Aorta (tissue), 5 donors: ENCODE measurements around the gene CUL9. TPM values are rescaled to one million over a fixed set of nuclear protein-coding genes. Genes with fewer than 3 reads are reported as not detected.

Experiments
- ATAC-seq: fragments of 200-7000 bp; cut with Tn5 transposase; one replicate; pipeline ENCODE4 v1.9.1; 2022; ENCODE audit warnings: moderate library complexity; ENCODE audit not compliant: low FRiP score
- DNase-seq, 2 donors: peaks; one replicate each; pipeline ENCODE4 v3.0.0-alpha.2; 2020
- H3K27ac ChIP-seq, 2 donors: one replicate each; pipeline ENCODE4 v1.5.1; 2013; ENCODE audit warnings: low read length in 2 of 2, mild to moderate bottlenecking in 2 of 2, moderate library complexity in 2 of 2, control low read depth in 1 of 2, inconsistent platforms in 1 of 2, low read depth in 1 of 2
- H3K27me3 ChIP-seq, 2 donors: one replicate each; pipeline ENCODE4 v1.6.1; 2013; ENCODE audit warnings: control low read depth in 1 of 2, low read length in 1 of 2, mild to moderate bottlenecking in 1 of 2, moderate library complexity in 1 of 2; ENCODE audit not compliant: insufficient read depth in 2 of 2, control insufficient read depth in 1 of 2
- H3K36me3 ChIP-seq, 2 donors: one replicate each; pipeline ENCODE4 v1.6.1; 2013; ENCODE audit warnings: control low read depth in 1 of 2, low read length in 1 of 2, mild to moderate bottlenecking in 1 of 2; ENCODE audit not compliant: insufficient read depth in 2 of 2, control insufficient read depth in 1 of 2
- H3K4me1 ChIP-seq, 2 donors: one replicate each; pipeline ENCODE4 v1.6.1; 2013; ENCODE audit warnings: low read length in 2 of 2, control low read depth in 1 of 2, mild to moderate bottlenecking in 1 of 2, moderate library complexity in 1 of 2; ENCODE audit not compliant: insufficient read depth in 2 of 2, control insufficient read depth in 1 of 2
- H3K4me3 ChIP-seq, 2 donors: one replicate each; pipeline ENCODE4 v1.5.1; 2013; ENCODE audit warnings: low read length in 2 of 2, control low read depth in 1 of 2, mild to moderate bottlenecking in 1 of 2
- H3K9me3 ChIP-seq: one replicate; pipeline ENCODE4 v1.6.1; 2013; ENCODE audit warnings: mild to moderate bottlenecking, low read length; ENCODE audit not compliant: control insufficient read depth
- WGBS, 2 donors: extraction: QIAGEN DNeasy Blood & Tissue Kit; methylation state at CpG; one replicate each; pipeline ENCODE4 v1.1.7; 2013; 5-methylcytosine and 5-hydroxymethylcytosine counted together
- intact Hi-C, 2 donors: fragments of 100-400 bp; cut with DNase I; formaldehyde crosslinking; loops; one replicate each; pipeline versions ENCODE4 v1.14.2 to v1.15.0; 2022
- polyA plus RNA-seq, 2 donors: library from polyadenylated mRNA; stranded (reverse); fragments of 200-250 nt; gene quantifications; one replicate each; pipeline ENCODE4 v1.2.3, GENCODE V29; 2013
- total RNA-seq, 2 donors: library from RNA; stranded (reverse); fragmentation: NEBNext Ultra II Directional; extraction: Animal tissue kit (Norgen Biotek cat#: 25700); gene quantifications; one replicate each; pipeline ENCODE4 v1.2.1, GENCODE V29; 2021
- donor health status: healthy with polysubstance abuse.
- donor health status: Bipolar disorder and iron deficiency.
- donor health status: DM: no; HTN: no; CAD: no.
- donor health status: DM: no; HTN: no; CAD: no.
- donor health status: DM: yes; HTN: yes; CAD: no.

The CUL9 gene
- total and polyA plus RNA-seq, 4 donors = 8.1 to 106 (median 43.6) TPM

DNA sequence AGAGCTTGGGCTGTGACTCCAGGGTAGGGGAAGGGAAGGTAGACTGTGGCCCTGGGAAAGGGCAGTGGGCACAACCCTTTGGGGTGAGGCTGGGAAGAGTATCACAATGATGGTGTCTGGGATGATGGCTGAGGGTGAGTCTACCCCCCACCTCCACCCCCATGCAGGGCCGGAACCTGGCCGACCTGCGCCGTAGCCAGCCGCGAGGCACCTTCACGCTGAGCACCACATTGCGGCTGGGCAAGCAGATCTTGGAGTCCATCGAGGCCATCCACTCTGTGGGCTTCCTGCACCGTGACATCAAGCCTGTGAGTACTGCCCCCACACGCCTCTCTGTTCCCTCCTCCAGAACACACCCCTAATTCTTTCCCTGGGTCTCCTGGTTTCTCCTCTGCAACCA, 71.4 kb downstream of the CUL9 start:
- no peaks in the 10 kb centered on the region for H3K9me3 ChIP-seq
- no peaks in the 10 kb centered on the region for H3K4me1 ChIP-seq
- DNase-seq (no peak), ATAC-seq (no peak)
- 98% methylated on average over 11 of the region's 11 CpGs for WGBS, 2 donors
- no peaks in the 10 kb centered on the region for H3K27me3 ChIP-seq
- intact Hi-C loops = no loop called here
- no peaks in the 10 kb centered on the region for H3K36me3 ChIP-seq
- no peak overlapping the region for H3K4me3 ChIP-seq
- no peak overlapping the region for H3K27ac ChIP-seq

DNA sequence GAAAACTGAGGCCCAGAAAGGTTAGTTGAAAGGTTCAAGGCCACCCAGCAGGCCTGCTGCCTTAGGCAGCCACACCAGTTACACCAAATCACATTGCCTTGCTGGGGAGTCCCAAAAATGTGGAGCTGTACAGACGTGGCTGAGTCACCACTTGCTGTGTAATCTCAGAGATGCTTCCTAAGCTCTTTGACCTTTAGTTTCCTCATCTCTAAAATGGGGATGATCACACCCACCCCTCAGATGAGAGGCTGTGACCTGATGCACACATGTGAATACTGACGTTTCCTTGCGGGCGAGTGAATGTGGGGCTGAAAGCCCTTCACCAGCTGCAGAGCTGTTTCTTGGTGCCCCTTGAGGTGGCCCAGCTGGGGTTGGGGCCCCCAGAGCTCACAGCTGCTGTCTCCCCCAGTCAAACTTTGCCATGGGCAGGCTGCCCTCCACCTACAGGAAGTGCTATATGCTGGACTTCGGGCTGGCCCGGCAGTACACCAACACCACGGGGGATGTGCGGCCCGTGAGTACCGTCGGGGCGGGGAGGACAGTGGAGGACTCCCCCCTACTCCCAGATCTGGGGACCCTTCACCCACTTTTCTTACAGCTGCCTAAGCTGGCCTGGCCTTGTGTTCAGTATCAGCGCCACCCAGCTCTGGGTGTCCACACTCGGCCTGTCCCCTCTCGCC, 72.3 kb downstream of the CUL9 start:
- intact Hi-C loops = no loop called here
- Histone ChIP-seq H3K27me3 (no peaks in the 10 kb centered on the region), H3K4me1 (no peaks in the 10 kb centered on the region), H3K36me3 (no peaks in the 10 kb centered on the region), H3K4me3 (no peak overlapping the region), H3K9me3 (no peaks in the 10 kb centered on the region), H3K27ac (no peak overlapping the region)
- ATAC-seq (no peak), DNase-seq (no peak)
- WGBS, 2 donors = 91% methylated on average over 15 of the region's 15 CpGs

- intact Hi-C loops = no loop called here
- H3K4me3 ChIP-seq = no peak overlapping the region
- no peak overlapping the region for H3K27ac ChIP-seq
- H3K4me1 ChIP-seq = no peaks in the 10 kb centered on the region
- no peaks in the 10 kb centered on the region for H3K9me3 ChIP-seq
- DNase-seq (no peak), ATAC-seq (no peak)
- no peaks in the 10 kb centered on the region for H3K27me3 ChIP-seq
- H3K36me3 ChIP-seq = no peaks in the 10 kb centered on the region
- WGBS, 2 donors = 87 to 88% methylated on average over 11 of the region's 11 CpGs
These were observed 72.8 kb downstream of the CUL9 start for GRCh38 chr6:43254846-43255245.

GRCh38 chr6:43255408-43256054, 73.5 kb downstream of the CUL9 start:
- WGBS, 2 donors = 74 to 83% methylated on average over 11 of the region's 11 CpGs
- Histone ChIP-seq H3K27me3 (no peaks in the 10 kb centered on the region), H3K27ac (no peak overlapping the region), H3K4me1 (no peaks in the 10 kb centered on the region), H3K4me3 (no peak overlapping the region), H3K9me3 (no peaks in the 10 kb centered on the region), H3K36me3 (no peaks in the 10 kb centered on the region)
- DNase-seq = no peak
- intact Hi-C loops = no loop called here
- ATAC-seq = no peak

DNA sequence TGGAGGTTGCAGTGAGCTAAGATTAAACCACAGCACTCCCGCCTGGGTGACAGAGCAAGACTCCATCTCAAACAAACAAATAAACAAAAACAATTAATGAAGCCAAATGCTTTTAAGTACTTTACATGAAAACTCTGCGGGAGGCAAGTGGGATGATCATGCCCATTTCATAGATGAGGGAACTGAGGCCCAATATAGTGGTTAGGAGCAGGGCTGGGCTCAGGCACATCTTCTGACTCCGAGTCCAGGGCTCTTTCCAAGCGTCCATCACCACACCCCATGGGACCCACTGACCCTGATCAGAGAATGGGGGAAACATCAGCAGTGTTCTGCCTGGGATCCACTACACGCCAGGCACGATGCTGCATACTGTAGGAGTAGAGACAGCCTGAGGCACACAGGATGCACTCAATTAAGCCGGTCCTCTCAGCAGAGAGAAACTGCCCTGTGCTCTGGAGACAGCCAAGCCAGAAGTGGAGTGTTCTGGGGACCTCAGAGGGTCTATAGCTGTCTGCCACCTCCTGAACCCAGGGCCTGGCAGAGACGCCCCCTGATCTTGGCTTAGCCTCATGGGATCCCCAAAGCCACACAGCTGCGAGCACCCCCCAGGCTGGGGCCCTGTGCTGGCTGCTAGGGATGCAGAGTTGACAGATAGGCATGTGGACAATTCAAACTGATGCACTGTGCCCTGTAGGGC, 74.8 kb downstream of the CUL9 start:
- intact Hi-C loops = no loop called here
- no peaks in the 10 kb centered on the region for H3K27me3 ChIP-seq
- DNase-seq = no peak
- WGBS, 2 donors = 79 to 85% methylated on average over 9 of the region's 9 CpGs
- no peak for ATAC-seq
- no peaks in the 10 kb centered on the region for H3K4me1 ChIP-seq
- H3K27ac ChIP-seq = no peak overlapping the region
- no peak overlapping the region for H3K4me3 ChIP-seq
- no peaks in the 10 kb centered on the region for H3K36me3 ChIP-seq
- H3K9me3 ChIP-seq = no peaks in the 10 kb centered on the region

DNA sequence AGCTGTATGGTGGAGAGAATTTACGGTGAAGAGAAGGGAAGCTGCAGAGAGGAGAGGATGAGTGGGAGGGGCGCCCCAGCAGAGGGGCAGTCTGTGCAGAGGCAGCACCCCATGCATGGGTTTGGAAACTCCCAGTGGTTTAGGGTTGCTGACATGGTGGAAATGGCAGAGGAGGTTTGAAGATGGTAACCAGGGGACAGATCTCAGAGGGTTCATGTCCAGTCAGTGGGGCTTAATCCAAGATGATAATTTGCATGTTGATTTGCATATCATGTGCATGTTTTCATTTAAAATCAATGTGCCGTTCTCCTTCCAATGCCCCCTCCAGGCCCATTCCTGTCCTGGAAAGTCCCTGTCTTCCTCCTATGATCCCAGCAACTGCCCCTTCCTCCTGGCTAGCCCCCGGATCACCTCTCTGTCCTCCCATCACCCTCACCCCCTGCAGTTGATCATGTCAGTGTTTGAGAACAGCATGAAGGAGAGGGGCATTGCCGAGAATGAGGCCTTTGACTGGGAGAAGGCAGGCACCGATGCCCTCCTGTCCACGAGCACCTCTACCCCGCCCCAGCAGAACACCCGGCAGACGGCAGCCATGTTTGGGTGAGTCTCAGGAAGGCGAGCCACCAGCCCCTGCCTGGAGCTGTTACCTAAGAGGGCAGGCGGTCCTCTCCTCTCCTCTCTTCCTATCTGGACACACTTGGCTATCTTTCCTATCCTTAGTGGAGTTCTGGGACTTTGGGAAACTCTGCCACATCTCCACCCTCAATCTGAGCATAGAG, 75.6 kb downstream of the CUL9 start:
- Histone ChIP-seq H3K27ac (no peak overlapping the region), H3K4me1 (no peaks in the 10 kb centered on the region), H3K4me3 (no peak overlapping the region), H3K27me3 (no peaks in the 10 kb centered on the region), H3K9me3 (no peaks in the 10 kb centered on the region), H3K36me3 (no peaks in the 10 kb centered on the region)
- ATAC-seq = no peak
- 88 to 90% methylated on average over 12 of the region's 12 CpGs for WGBS, 2 donors
- intact Hi-C loops = no loop called here
- no peak for DNase-seq

GRCh38 chr6:43258180-43258579, 76.2 kb downstream of the CUL9 start:
- no peaks in the 10 kb centered on the region for H3K36me3 ChIP-seq
- no peaks in the 10 kb centered on the region for H3K9me3 ChIP-seq
- no peak for ATAC-seq
- DNase-seq = no peak
- WGBS, 2 donors = 74% methylated on average over 4 of the region's 4 CpGs
- no peaks in the 10 kb centered on the region for H3K27me3 ChIP-seq
- H3K27ac ChIP-seq = no peak overlapping the region
- H3K4me1 ChIP-seq = no peaks in the 10 kb centered on the region
- no peak overlapping the region for H3K4me3 ChIP-seq
- intact Hi-C loops = no loop called here

DNA sequence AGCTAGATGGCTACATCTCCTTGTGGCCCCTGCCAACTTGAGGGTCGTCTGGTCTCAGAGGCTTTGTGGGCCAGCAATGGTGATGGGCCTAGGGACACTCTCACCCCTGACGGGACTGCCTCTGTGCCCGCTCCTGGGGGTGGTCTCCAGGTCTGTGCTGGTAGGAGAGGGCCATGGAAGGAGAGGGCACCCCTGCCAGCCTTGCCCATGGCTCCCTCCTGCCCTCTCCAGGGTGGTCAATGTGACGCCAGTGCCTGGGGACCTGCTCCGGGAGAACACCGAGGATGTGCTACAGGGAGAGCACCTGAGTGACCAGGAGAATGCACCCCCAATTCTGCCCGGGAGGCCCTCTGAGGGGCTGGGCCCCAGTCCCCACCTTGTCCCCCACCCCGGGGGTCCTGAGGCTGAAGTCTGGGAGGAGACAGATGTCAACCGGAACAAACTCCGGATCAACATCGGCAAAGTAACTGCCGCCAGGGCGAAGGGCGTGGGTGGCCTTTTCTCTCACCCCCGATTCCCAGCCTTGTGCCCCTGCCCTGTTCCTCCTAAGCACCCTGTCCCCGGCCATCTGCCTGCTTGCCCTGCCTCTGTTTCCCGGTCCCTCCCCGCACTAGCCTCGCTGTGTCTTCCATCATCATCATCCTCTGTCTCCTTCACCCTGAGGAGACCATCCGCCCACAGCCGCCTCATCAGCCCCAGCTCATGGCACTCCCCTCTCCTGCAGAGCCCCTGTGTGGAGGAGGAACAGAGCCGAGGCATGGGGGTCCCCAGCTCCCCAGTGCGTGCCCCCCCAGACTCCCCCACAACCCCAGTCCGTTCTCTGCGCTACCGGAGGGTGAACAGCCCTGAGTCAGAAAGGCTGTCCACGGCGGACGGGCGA, 77.1 kb downstream of the CUL9 start:
- no peak for DNase-seq
- H3K9me3 ChIP-seq = no peaks in the 10 kb centered on the region
- H3K4me1 ChIP-seq = no peaks in the 10 kb centered on the region
- H3K27ac ChIP-seq = no peak overlapping the region
- intact Hi-C loops = no loop called here
- 90 to 93% methylated on average over 29 to 30 of the region's 30 CpGs for WGBS, 2 donors
- no peak overlapping the region for H3K4me3 ChIP-seq
- no peaks in the 10 kb centered on the region for H3K27me3 ChIP-seq
- no peak for ATAC-seq
- H3K36me3 ChIP-seq = no peaks in the 10 kb centered on the region
